DMS 273 treated with DMSO at 0.1 percent for 48 hours (cell line): ENCODE results near the gene NID1.
"Not testable (repeated sequence)": the region's sequence is repeated elsewhere in the genome, so short reads cannot be mapped to it uniquely, and the experiment has no call there.

Experiments
- DNase-seq: peaks from one replicate; lab custom pipeline; 2025; lab: John Stamatoyannopoulos, UW

NID1 gene

DNA sequence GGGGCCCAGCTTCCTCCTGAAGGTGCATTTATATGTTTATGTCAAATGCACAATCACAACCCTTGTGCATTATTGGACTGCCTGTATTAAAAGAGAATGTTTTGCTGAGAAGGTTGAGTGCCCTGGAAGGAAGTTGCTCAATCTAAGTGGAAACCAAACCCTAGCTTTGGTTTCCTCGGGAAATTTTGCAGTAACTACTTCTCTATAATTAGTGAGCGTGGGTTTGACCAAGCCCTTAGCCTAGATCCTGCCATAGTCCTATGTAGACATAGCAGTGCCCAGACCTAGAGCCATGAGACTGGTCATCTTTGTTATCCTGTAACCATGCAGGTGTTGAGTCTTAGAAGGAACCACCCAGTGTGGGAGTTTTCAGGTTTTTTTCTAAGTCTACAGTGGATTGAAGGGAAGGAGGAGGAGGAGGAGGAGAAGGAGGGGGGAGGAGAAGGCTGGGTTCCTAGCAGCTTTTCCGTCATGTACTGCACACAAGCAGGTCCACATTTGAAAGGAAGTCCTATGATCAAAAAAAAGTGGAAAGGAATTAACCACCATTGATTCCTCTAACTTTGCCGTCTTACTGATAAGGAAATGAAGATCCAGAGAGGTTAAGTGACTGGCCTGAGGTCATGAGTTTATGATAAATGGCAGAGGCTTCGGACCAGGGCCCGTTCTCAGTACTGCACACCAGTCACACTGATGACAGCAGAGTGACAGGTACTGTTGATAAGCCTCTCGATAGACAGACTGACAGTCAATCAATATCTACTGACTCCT, 126.0 kb downstream of the NID1 start:
- DNase-seq = no peak

DNA sequence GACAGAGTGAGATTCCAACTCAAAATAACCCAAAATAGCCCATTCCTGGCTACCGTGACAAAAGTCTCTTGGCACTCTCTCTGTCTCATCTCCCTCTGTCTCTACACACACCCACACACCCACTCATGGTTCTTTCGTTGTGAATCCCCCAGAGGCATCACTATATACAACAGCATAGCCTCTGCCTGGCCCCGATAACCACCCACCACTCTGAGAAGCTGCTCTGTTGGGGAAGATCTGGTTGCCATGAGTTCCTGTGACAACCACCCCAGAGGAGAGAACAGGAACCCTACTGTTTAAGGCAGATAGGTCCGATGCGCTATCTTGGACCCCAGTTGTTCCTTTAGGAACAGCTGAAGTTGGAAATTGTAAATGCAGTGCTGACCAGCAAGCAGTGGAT, 127.8 kb downstream of the NID1 start:
- DNase-seq = no peak

GRCh38 chr1:235935235-235936225, 129.4 kb downstream of the NID1 start:
- DNase-seq = no peak

DNA sequence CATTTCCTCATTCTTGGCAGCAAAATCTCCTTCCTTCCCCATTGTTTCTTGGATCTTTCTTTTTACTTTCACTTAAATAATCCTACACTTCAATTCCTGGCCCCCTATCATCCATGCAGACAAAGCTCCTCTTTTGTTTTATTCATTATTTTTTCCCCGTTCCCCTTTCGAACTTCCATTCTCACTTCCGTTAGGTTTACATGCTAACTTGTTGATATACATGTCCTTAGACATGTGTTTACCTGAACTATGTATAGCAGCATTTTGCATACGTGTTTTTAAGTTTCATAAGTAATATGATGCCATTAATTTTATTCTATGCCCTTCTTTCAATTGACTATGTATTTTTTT, 131.1 kb downstream of the NID1 start:
- DNase-seq = no peak

DNA sequence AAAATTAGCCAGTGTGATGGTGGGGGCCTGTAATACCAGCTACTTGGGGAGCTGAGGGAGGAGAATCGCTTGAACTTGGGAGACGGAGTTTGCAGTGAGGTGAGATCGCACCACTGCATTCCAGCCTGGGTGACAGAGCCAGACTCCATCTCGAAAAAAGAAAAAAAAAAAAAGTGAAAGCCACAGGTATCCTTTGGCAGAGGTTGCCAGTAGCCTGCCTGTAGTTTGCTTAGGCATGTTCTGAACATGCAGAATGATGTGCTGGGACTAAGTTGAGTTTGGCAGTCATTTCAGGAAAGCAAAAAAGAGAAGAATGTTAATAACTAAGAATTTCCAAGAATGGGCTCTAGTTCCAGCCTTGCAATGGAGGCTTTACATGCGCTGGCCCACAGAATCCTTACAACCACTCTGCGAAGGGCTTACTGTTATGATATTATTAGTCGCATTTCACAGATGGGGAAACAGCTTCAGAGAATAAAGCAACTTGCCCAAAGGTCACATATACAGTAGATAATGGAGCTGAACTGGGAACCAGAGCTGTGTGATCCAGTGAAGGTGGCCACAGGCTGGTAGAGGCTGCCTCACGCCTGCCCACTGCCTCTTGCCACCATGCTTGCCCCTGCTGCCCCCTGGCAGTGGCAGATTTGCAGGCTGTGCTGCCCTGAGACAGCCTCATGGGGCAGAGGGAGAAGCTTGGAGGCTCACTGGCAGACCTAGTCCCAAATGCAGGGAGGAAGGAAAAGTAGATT, 131.7 kb downstream of the NID1 start:
- DNase-seq = no peak

GRCh38 chr1:235932090-235932510, 132.8 kb downstream of the NID1 start:
- no peak for DNase-seq

- no peak for DNase-seq
Measured at GRCh38 chr1:235931171-235931738, 133.6 kb downstream of the NID1 start.

- DNase-seq = no peak
Measured at GRCh38 chr1:235930543-235930942, 134.3 kb downstream of the NID1 start.

DNA sequence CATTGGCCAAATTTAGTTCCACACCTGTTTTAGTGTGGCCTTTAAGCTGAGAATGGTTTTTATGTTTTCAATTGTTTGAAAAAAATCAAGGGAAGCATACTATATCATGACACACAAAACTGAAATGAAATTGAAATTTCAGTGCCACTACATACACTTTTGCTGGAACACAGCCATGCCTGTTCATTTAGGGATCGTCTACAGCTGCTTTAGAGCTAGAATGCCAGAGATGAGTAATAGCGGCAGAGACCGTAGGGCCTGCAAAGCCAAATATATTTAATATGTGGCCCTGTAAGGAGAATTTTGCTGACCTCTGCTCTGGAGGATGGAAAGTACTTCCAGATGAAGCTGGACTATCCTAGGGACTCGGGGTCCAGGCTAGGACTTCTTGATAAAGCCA, 135.7 kb downstream of the NID1 start:
- no peak for DNase-seq

DNA sequence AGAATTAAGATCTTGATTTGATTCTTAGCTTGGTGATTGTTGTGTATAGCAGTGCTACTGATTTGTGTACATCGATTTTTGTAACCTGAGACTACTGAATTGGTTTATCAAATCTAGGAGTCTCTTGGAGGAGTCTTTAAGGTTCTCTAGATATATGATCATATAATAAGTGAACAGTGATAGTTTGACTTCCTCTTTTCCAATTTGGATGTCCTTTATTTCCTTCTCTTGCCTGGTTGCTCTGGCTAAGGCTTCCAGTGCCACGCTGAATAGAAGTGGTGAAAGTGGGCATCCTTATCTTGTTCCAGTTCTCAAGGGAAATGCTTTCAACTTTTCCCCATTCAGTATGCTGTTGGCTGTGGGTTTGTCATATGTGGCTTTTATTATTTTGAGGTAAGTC, 136.7 kb downstream of the NID1 start:
- DNase-seq = no peak

DNA sequence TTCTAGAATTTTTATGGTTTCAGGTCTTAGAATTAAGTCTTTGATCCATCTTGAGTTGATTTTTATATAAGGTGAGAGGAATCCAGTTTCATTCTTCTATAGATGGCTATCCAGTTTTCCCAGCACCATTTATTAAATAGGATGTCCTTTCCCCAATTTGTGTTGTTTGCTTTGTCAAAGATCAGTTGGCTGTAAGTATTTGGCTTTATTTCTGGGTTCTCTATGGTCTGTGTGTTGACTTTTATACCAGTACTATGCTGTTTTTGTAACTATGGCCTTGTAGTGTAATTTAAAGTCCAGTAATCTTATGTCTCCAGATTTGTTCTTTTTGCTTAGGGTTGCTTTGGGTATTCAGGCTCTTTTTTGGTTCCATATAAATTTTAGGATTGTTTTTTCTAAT, 137.3 kb downstream of the NID1 start:
- DNase-seq = not testable (repeated sequence)
